ENCODE results near the gene KLHL29.

- TF ChIP-seq CTCF (IDR thresholded peaks at IDR 0.05 in 2 of 3, conservative IDR thresholded peaks at IDR 0.05 in 1 of 3; ENCODE audit: borderline replicate concordance in 1 of 3, insufficient read depth in 1 of 3, low read depth in 2 of 3, low read length in 2 of 3) (no peak), CEBPB (IDR thresholded peaks at IDR 0.05; ENCODE audit: low read depth) (no peak), POLR2A (IDR thresholded peaks at IDR 0.05; ENCODE audit: borderline replicate concordance, extremely low read depth, insufficient read depth, insufficient read length) (no peak), TCF7L2 (IDR thresholded peaks at IDR 0.05; ENCODE audit: borderline replicate concordance, extremely low read depth, insufficient read depth, insufficient read length) (no peak), POLR2AphosphoS5 (IDR thresholded peaks at IDR 0.05; ENCODE audit: low read depth, low read length) (no peak), ZNF274 (IDR thresholded peaks at IDR 0.05; ENCODE audit: low read depth, low read length) (no peak), EZH2phosphoT487 (IDR thresholded peaks at IDR 0.05; ENCODE audit: borderline replicate concordance) (no peak), EZH2 (IDR thresholded peaks at IDR 0.05) (no peak), MAX (IDR thresholded peaks at IDR 0.05) (no peak), CBX3 (IDR thresholded peaks at IDR 0.05; ENCODE audit: low read depth) (no peak), SP1 (IDR thresholded peaks at IDR 0.05; ENCODE audit: low read depth) (no peak)
Measured at GRCh38 chr2:23543728-23544127, 158.7 kb downstream of the KLHL29 start.
